Adipose tissue (tissue), 3 donors: ENCODE measurements around the gene CRKL. TPM values are rescaled to one million over a fixed set of nuclear protein-coding genes. Genes with fewer than 3 reads are reported as not detected.

Experiments
- H3K27ac ChIP-seq: one replicate; pipeline ENCODE4 v1.5.1; 2013; ENCODE audit warnings: low read depth, low read length
- WGBS, 3 donors: extraction: QIAGEN DNeasy Blood & Tissue Kit; methylation state at CpG; one replicate each; pipeline ENCODE4 v1.1.7; 2013; 5-methylcytosine and 5-hydroxymethylcytosine counted together
- polyA plus RNA-seq, 3 donors: library from polyadenylated mRNA; stranded (reverse); fragments of 200-250 nt; gene quantifications; one replicate each; pipeline ENCODE4 v1.2.3, GENCODE V29; 2013
- donor health status: healthy with polysubstance abuse.
- donor health status: Bipolar disorder and iron deficiency.
- donor health status: healthy.

CRKL gene
- polyA plus RNA-seq, 3 donors: 10.7 to 19.8 (median 16.2) TPM

- no peak overlapping the region for H3K27ac ChIP-seq
- WGBS, 3 donors: 76 to 95% (median 94%) methylated on average over 2 of the region's 2 CpGs
These were observed 28.3 kb downstream of the CRKL start for GRCh38 chr22:20945578-20945934.

DNA sequence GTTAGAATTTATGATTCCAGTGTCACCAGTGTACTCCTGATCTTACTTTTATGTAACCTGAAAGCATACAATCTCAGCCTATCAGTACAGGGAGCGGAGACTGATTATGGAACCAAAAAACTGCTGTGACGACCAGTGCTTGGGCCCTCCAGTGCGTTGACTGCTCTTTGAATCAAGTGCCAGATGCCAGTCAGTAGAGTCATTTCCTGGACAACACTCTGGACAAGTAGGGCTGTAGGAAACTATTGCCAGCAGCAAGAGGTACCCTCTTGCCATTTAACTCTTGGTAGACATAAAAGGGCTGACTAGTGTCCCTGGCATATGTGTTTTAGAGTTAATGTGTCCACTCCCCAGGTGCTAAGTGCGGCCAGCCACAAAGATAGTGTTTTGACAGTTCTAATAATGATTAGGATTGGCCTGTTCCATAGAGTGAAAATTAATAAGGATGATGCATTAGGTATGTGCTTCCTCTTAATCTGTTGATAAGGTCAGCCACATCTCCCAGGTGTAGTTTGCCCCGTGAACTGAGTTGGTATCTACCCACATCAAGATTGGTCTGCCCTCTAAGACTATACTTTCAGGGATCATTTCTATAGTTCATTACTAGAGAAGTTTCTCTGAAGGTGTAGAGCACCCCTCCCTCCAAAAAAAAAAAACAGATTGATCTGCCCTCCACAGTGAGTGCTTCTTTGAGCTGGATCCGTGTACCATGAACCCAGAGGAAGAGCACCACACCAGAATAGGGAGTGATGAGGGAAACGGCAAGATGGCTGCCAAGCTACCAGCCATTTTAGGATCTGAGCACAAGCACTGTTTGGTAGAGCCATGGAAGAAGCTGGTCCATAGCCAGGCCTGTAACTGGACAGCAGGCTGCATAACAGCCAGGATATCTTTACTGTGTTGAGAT lies 29.1 kb downstream of the CRKL start:
- WGBS, 3 donors: 73 to 89% (median 88%) methylated on average over 7 of the region's 7 CpGs
- no peak overlapping the region for H3K27ac ChIP-seq

- WGBS, 3 donors: 96 to 100% (median 100%) methylated on average over 1 of the region's 1 CpG
These were observed 29.8 kb downstream of the CRKL start for GRCh38 chr22:20946991-20947390.

GRCh38 chr22:20948450-20948849 lies 31.2 kb downstream of the CRKL start:
- 84 to 92% (median 86%) methylated on average over 5 of the region's 5 CpGs for WGBS, 3 donors

More at GRCh38 chr22:20946991-20947390, 29.8 kb downstream of the CRKL start:
- no peak overlapping the region for H3K27ac ChIP-seq

GRCh38 chr22:20948989-20949388 lies 31.8 kb downstream of the CRKL start:
- WGBS, 3 donors: 93 to 95% (median 95%) methylated on average over 5 of the region's 5 CpGs
- H3K27ac ChIP-seq: no peak overlapping the region

More at GRCh38 chr22:20948450-20948849, 31.2 kb downstream of the CRKL start:
- no peak overlapping the region for H3K27ac ChIP-seq

DNA sequence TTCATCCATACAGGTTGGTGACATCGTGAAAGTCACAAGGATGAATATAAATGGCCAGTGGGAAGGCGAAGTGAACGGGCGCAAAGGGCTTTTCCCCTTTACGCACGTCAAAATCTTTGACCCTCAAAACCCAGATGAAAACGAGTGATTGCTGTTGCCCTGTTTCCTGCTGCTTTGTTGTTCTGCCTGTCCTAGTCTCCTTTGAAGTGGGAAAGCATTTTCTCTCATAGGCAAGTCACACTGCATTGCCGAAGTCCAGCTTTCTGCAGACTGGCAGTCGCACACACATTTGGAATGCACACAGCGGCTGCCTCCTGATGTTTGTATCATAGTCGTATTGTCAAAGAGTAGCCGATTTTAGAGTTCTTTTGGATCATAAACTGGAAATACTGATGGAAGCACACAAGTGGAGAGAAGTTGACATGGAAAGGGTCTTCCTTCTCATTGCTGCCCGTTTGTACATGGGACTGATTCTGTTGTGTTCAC lies 32.5 kb downstream of the CRKL start:
- WGBS, 3 donors: 86 to 90% (median 89%) methylated on average over 13 of the region's 13 CpGs

DNA sequence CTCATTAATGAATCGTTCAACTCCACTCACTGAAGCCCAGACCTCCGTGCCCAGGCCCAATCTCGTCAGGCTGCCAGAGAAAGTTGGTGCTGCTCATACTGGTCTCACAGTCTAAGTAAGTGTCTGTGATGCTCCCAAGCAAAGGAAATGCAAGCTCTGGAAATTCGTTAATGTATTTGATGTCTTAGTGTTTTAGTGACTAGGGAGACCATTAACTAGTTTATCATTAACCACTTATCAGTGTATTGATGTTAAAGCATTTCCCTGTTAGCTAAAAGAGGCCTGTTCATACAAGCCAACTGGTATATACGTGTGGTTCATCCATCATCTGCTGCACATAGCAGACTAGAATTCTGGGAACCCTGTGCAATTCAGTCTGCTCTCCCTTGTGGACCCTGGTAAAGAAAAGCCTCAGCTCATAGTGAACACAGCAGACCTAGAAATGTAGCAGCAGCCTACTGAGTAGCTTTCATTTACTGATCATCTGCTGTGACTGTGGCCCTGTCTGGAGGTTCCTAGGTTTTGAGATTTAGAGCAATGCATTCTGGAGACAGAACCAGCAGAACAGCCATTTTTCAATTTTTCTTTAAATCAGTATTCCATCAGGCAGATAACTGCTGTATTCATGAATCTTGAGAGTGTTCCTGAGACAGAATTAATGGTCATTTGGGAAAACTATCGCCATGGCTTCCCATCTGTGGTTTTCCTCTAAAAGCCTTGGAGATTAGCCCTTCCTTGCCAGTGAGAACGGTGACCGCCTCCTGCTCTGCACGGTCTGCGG lies 34.1 kb downstream of the CRKL start:
- WGBS, 3 donors: 61 to 86% (median 83%) methylated on average over 10 of the region's 10 CpGs
- no peak overlapping the region for H3K27ac ChIP-seq

More for the DNA sequence above, 32.5 kb downstream of the CRKL start:
- no peak overlapping the region for H3K27ac ChIP-seq

GRCh38 chr22:20951932-20952380 lies 34.7 kb downstream of the CRKL start:
- H3K27ac ChIP-seq: no peak overlapping the region
- 88 to 93% (median 92%) methylated on average over 8 of the region's 8 CpGs for WGBS, 3 donors

DNA sequence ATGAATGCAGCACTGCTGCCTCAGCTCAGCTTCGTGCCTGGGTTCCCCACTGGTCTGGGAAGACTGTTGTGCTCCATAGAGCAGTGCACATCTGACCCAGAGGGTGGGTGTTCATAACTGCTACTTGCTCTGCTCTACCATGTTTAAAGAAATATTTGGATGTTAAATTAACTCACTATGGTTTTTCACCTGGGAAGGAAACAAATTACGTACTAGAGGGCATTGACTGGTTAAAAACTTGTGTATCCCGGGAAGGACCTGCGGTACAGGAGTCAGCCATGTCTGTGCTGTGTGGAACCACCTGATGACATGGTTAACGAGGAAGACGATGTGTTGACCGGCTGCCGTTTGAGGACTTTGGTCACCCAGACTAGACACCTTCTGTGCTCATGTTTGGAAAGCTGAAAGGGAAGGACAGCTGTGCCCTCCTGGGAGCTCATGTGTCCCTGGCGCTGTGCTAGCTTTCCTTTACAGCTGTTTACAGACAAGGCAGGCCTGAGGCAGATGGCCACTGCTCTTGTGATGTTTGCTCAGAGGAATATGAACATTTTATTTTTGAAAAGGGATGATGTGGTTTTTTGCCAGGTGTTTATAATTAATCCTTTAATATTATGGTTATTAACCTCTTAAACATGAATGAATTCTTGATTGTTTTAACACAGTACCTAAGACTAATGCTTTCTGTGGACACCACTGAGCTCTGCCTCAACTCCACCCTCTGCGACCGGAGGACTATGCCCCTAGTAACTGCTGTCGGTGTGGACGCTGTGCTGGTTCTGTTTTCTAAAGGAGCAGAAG lies 35.5 kb downstream of the CRKL start:
- 83 to 91% (median 88%) methylated on average over 13 of the region's 13 CpGs for WGBS, 3 donors
- no peak overlapping the region for H3K27ac ChIP-seq

DNA sequence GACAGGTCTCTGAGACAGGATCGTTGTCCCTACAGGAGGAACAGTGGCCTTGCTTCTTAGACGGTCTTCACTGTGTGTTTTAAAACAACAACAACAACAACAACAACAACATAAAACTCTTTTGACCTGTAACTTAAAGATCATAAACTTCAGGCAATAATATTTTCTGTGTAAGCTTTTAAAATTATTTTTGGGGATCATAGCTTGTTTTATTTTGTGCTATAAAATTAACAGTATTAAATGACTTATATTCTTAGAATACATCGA lies 36.1 kb downstream of the CRKL start:
- WGBS, 3 donors: 76 to 81% (median 78%) methylated on average over 3 of the region's 3 CpGs
- H3K27ac ChIP-seq: no peak overlapping the region

DNA sequence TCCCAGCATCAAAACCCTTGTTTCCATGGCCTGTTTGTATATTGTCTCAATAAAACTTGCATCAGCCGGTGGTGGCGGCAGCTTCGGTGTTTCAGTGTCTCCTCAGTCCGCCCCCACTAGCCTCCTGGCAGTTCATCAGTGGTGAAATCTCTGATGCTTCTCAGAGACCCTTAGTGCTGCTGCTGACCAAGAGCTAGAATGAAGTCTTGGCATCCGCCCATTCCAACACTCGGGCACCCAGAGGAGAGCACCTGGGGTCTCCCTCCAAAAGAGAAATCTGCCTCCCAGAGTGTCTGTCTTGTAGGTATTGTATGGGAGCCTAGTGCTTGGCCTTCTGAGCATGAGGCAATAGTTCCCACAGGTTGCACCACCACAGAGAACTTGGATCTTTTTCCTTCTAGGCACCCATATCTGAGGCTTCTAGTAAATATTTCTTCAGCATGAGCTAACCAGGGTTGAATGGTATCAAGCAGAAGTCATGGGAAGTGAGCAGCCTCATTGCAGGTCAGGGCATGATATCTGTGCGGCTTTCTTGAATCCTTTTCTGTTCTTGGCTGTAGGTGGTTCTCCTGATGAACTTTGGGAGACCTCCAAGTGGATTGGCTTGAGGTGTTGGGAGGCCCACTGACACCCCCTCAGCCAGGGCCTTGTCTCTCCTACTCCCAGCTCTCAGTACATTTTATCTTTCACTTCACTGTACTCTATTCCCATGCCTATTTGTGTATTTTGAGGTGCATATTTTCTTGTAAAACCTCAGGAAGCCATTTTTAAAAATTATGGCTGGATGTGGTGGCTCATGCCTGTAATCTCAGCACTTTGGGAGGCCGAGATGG lies 36.7 kb downstream of the CRKL start:
- 81 to 83% (median 83%) methylated on average over 8 of the region's 8 CpGs for WGBS, 3 donors
- H3K27ac ChIP-seq: no peak overlapping the region

- no peak overlapping the region for H3K27ac ChIP-seq
- 76 to 92% (median 89%) methylated on average over 7 of the region's 7 CpGs for WGBS, 3 donors
These were observed 38.3 kb downstream of the CRKL start for GRCh38 chr22:20955548-20955947.

DNA sequence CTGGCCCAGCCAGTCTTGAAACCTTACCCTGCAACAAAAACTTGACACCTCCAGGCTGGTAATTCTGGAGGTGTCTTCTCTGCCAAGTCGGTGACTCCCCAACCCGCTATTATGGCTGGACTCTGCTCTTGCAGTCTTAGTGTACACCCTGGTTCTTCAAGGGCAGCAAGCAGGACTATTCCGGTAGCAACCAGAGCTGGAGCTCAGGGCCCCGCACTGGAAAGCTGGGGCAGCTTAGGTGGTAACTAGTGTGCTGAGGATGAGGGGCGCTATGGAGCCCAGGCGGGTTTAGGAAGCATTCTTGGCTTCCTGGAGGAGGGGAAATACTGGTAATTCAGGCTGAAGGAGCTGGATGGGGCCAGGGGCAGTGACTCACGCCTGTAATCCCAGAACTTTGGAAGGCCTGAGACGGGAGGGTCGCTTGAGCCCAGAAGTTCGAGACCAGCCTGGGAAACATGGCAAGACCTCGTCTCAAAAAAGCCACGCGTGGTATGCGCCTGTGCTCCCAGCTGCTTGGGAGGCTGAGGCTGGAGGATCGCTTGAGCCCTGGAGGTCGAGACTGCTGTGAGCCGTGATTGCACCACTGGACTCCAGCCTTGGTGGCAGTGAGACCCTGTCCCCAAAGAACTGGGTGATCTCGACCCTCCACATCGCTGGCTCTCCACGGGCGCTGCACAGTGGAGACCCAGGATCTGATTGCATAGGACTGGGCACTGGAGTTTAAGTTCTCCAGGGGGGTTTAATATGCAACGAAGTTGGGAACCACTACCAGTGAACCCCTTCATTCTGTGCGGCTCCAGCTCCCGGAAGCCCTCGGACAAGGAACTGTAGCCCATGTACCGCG lies 39.3 kb downstream of the CRKL start:
- WGBS, 3 donors: 42 to 54% (median 46%) methylated on average over 27 of the region's 27 CpGs
- no peak overlapping the region for H3K27ac ChIP-seq

GRCh38 chr22:20957102-20957682 lies 40.0 kb downstream of the CRKL start:
- H3K27ac ChIP-seq: no peak overlapping the region
- 0 to 1% (median 1%) methylated on average over 33 to 59 of the region's 59 CpGs for WGBS, 3 donors

GRCh38 chr22:20957683-20958431 lies 40.6 kb downstream of the CRKL start:
- 2 to 6% (median 4%) methylated on average over 30 to 32 of the region's 32 CpGs for WGBS, 3 donors
- no peak overlapping the region for H3K27ac ChIP-seq
